ENCODE results near the gene CASQ2. TPM values are rescaled to one million over a fixed set of nuclear protein-coding genes. Genes with fewer than 3 reads are reported as not detected.

CASQ2 gene
- total RNA-seq = not detected in 2 replicates

DNA sequence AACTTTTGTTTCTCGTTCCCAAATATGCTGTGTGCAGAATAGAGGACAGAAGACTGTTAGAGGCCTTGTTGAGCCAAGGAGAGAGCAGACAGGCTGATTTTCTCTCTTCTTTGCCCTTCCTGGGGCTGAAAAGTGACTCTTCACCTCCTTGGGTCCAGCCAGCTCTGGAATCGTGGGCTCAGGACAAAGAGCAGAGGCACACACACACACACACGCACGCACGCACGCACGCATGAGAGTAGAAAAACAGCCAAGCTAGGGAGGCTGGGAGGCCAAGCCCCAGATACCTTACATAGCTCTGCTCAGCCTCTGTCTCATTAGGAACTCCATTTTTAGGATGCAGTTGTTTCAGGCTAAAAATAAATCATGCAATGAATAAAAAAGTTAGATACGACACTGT is at the start of gene CASQ2:
CASQ2 (minus strand) TSS at position 166 of the 400 bp plus-strand sequence. CDS start 173 bp downstream, outside the sequence.
- H3K4me1 Mint-ChIP-seq (ENCODE audit: low read depth) = no peaks in the 10 kb centered on the region
- H3K27ac Mint-ChIP-seq = no peak within 1 kb of the TSS
- H3K27me3 Mint-ChIP-seq (ENCODE audit: low read depth) = peaks cover 6% of the 10 kb centered on the region
- no peaks in the 10 kb centered on the region for H3K9me3 Mint-ChIP-seq
- no peaks in the 10 kb centered on the region for H3K36me3 Mint-ChIP-seq (ENCODE audit: low read depth)
- intact Hi-C loops (cut with micrococcal nuclease) = no loop called here
- no peak within 1 kb of the TSS for H3K4me3 Mint-ChIP-seq (ENCODE audit: low read depth)
- no peak for DNase-seq (ENCODE audit: low spot score)

DNA sequence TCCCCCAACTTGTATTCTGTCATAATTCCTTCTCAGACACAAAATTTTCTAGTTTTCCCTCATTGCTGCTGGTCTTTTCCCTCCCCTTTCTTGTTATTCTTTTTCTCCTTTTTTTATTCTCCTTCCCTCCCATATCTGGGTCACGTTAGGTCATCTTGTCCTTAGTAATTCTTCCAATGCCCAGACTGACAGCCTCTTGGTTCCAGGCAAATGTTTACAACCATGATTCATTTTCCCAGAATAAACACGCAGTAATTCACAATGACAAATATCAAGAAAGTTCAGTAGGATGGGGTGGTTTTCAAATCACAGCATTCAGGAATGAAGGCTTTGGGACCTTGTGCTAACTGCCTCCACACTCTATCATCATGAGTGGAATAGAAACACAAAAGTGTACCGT is 47.2 kb upstream of the CASQ2 start:
- no peaks in the 10 kb centered on the region for H3K36me3 Mint-ChIP-seq (ENCODE audit: low read depth)
- H3K9me3 Mint-ChIP-seq = no peaks in the 10 kb centered on the region
- H3K27me3 Mint-ChIP-seq (ENCODE audit: low read depth) = peaks cover 17% of the 10 kb centered on the region
- H3K4me1 Mint-ChIP-seq (ENCODE audit: low read depth) = no peaks in the 10 kb centered on the region
- DNase-seq (ENCODE audit: low spot score) = no peak
- no peak overlapping the region for H3K4me3 Mint-ChIP-seq (ENCODE audit: low read depth)
- no peak overlapping the region for H3K27ac Mint-ChIP-seq
- intact Hi-C loops (cut with micrococcal nuclease) = no loop called here

DNA sequence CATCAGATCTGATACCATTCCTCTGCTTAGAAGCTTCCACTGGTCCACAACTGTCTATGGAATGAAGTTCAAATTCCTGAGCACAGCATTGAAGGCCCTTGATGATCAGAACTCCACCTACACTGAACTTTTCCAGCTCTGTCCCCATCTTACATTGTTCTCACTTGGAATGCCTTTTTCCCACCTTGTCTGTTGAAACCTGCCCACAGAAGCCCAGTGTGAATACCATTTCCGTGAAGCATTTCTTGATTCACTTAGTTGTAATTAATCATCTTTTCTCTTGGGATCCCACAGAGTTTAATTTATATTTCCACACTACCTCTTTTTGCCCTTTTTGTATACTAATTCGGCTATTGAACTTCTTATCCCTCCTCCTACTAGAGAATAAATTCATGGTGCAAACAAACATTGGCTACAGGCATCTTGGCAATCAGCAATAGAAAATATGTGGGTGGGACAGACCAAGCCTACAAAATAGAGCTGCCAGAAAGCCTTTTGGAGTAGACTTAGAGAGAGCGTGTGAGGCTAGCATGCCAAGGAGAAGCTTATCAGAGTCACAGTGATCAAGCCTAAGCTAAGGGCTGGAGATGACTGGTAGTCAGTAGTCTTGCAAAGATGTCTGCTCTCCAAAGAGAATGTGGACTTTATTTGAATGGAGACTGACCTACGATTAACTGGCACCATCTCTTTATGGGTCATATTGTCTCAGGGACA is 46.3 kb upstream of the CASQ2 start:
- no peak overlapping the region for H3K27ac Mint-ChIP-seq
- no peaks in the 10 kb centered on the region for H3K4me1 Mint-ChIP-seq (ENCODE audit: low read depth)
- H3K36me3 Mint-ChIP-seq (ENCODE audit: low read depth) = no peaks in the 10 kb centered on the region
- intact Hi-C loops (cut with micrococcal nuclease) = no loop called here
- H3K4me3 Mint-ChIP-seq (ENCODE audit: low read depth) = no peak overlapping the region
- peaks cover 16% of the 10 kb centered on the region for H3K27me3 Mint-ChIP-seq (ENCODE audit: low read depth)
- H3K9me3 Mint-ChIP-seq = no peaks in the 10 kb centered on the region
- DNase-seq (ENCODE audit: low spot score) = no peak

DNA sequence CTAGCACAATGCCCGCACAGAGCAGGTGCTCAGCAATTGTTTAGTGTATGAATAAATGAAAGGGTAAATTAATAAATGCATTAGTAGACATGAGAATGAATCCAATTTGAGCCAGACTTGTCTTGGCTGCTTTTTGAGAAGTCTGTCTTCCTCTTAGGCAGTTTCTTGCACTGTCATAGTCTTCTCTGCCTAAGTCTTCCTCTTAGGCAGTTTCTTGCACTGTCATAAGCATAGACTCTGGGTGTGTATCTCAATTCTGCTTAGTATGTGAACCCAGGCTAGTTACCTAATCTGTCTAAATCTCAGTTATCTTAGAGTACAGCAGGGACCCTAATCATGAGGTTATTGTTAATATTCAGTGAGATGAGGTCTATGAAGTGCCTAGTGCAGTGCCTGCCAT is 45.2 kb upstream of the CASQ2 start:
- Mint-ChIP-seq H3K9me3 (no peaks in the 10 kb centered on the region), H3K4me1 (ENCODE audit: low read depth) (no peaks in the 10 kb centered on the region), H3K27me3 (ENCODE audit: low read depth) (peaks cover 14% of the 10 kb centered on the region), H3K4me3 (ENCODE audit: low read depth) (no peak overlapping the region), H3K27ac (no peak overlapping the region), H3K36me3 (ENCODE audit: low read depth) (no peaks in the 10 kb centered on the region)
- intact Hi-C loops (cut with micrococcal nuclease) = no loop called here
- DNase-seq (ENCODE audit: low spot score) = no peak

DNA sequence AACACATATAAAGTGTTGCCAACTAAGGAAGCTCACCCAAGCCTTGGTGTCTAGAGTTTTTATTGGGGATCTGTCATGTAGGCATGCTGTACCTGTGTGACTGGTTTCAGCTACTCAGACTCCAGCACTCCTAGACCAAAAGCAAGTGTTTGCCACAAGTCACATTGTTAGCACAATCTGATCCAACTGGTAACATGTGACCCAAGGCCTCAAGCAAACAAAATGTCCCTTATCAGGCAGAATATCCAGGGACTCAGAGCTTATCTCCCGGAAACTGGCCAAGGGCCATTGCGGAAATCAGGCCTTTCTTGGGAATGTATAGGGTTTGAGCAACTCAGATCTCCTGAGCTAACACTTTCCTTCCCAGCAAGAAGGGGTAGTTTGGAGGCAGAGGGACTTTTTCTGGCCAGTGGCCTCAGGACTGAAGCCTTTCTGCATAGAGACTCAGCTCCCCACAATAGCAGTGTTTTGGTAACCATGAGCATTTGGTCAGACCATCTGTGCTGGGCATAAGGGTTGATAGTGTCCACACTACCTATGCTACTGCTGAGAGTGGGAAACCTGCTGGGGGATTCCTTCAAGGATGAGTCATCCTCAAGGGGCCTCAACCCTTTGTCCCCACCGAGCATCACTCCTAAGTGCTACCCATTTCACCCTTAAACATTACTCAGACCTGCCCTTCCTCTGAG is 42.8 kb upstream of the CASQ2 start:
- H3K27me3 Mint-ChIP-seq (ENCODE audit: low read depth) = peaks cover 14% of the 10 kb centered on the region
- H3K4me3 Mint-ChIP-seq (ENCODE audit: low read depth) = no peak overlapping the region
- DNase-seq (ENCODE audit: low spot score) = no peak
- intact Hi-C loops (cut with micrococcal nuclease) = no loop called here
- no peak overlapping the region for H3K27ac Mint-ChIP-seq
- no peaks in the 10 kb centered on the region for H3K9me3 Mint-ChIP-seq
- no peaks in the 10 kb centered on the region for H3K36me3 Mint-ChIP-seq (ENCODE audit: low read depth)
- no peaks in the 10 kb centered on the region for H3K4me1 Mint-ChIP-seq (ENCODE audit: low read depth)

DNA sequence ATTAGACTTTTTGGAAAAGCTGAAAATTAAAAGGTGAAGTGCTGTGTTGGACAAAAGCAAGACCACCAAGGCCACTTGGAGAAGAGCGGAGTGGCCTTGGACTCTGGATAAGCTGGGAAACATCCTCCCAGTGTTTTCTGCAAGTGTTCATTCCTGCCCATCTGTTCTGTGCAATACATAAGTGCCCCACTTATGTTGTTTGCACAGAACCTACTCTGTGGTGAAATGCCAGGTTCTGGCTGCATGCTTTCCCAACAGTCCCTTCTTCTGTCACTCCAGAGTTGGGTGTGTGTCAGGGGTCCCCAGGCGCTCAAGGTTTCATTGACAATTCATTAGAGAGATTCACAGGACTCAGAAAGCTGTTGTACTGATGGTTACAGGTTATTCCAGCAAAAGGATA is 42.1 kb upstream of the CASQ2 start:
- Mint-ChIP-seq H3K27me3 (ENCODE audit: low read depth) (peaks cover 12% of the 10 kb centered on the region), H3K9me3 (no peaks in the 10 kb centered on the region), H3K4me3 (ENCODE audit: low read depth) (no peak overlapping the region), H3K36me3 (ENCODE audit: low read depth) (no peaks in the 10 kb centered on the region), H3K27ac (no peak overlapping the region), H3K4me1 (ENCODE audit: low read depth) (no peaks in the 10 kb centered on the region)
- intact Hi-C loops (cut with micrococcal nuclease) = no loop called here
- DNase-seq (ENCODE audit: low spot score) = no peak

DNA sequence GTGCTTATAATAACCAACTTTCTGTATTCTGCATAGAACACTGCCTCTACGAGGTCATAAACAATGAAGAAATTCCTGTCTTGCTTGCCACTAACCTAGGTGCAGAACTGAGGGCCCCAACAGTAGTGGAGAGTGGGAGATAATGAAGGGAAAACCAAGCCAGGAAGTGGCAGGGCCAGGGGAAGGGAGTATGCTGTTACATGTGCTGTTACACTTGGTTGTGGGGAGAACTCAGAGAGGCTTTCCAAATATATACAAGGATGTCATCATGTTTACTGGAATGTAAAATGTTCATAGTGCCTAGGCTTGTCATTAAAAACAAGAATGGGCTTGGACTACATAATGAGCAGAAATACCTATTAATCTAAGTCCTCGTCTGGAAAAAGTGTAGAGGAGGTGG is 41.3 kb upstream of the CASQ2 start:
- H3K4me3 Mint-ChIP-seq (ENCODE audit: low read depth) = no peak overlapping the region
- no peaks in the 10 kb centered on the region for H3K4me1 Mint-ChIP-seq (ENCODE audit: low read depth)
- H3K36me3 Mint-ChIP-seq (ENCODE audit: low read depth) = no peaks in the 10 kb centered on the region
- no peaks in the 10 kb centered on the region for H3K9me3 Mint-ChIP-seq
- H3K27ac Mint-ChIP-seq = no peak overlapping the region
- DNase-seq (ENCODE audit: low spot score) = no peak
- peaks cover 12% of the 10 kb centered on the region for H3K27me3 Mint-ChIP-seq (ENCODE audit: low read depth)
- intact Hi-C loops (cut with micrococcal nuclease) = no loop called here

DNA sequence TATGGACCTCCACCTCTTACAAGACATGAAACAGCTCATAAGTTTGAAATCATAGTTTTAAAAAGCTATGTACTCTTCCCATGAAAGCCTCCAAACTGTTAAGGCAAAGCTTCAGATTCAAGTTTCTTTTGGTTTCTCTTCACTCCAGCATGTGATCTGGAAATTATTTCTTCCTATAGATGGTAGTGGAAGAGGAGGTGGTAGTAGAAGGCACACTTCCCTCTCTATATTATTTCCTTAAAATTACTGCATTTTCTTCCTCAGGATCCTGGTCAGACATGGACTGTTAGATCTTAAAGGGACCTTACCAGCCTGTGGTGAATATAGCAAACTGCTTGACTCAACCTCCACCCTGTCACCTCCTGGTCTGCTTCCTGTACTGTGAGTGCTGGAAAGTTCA is 40.6 kb upstream of the CASQ2 start:
- intact Hi-C loops (cut with micrococcal nuclease) = no loop called here
- Mint-ChIP-seq H3K4me1 (ENCODE audit: low read depth) (no peaks in the 10 kb centered on the region), H3K27me3 (ENCODE audit: low read depth) (peaks cover 7% of the 10 kb centered on the region), H3K4me3 (ENCODE audit: low read depth) (no peak overlapping the region), H3K9me3 (no peaks in the 10 kb centered on the region), H3K27ac (no peak overlapping the region), H3K36me3 (ENCODE audit: low read depth) (no peaks in the 10 kb centered on the region)
- no peak for DNase-seq (ENCODE audit: low spot score)

DNA sequence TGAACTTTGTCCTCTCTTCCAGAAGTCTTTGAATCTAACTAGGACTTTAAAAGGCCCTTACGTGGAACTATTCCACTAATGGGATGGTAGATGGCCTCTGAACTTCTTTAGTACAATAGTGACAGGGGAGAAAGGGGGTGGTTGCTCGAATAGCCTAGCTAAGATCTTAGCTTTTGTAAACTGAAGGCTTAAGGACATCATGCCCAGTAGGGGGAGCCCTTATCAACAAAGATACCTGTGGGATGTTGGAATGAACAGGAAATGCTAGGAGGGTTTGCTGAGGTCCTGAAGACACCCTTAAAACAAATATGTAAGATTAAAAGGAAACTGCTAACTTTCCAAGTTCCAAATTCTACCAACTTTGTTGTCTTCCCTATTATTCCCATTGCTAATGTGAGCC is 39.2 kb upstream of the CASQ2 start:
- peaks cover 5% of the 10 kb centered on the region for H3K27me3 Mint-ChIP-seq (ENCODE audit: low read depth)
- no peaks in the 10 kb centered on the region for H3K9me3 Mint-ChIP-seq
- H3K27ac Mint-ChIP-seq = no peak overlapping the region
- no peaks in the 10 kb centered on the region for H3K36me3 Mint-ChIP-seq (ENCODE audit: low read depth)
- DNase-seq (ENCODE audit: low spot score) = no peak
- no peak overlapping the region for H3K4me3 Mint-ChIP-seq (ENCODE audit: low read depth)
- no peaks in the 10 kb centered on the region for H3K4me1 Mint-ChIP-seq (ENCODE audit: low read depth)
- intact Hi-C loops (cut with micrococcal nuclease) = loop anchor here (2.0 kb wide), 1 partner anchor 173 kb away; no protein-coding TSS in a partner anchor

DNA sequence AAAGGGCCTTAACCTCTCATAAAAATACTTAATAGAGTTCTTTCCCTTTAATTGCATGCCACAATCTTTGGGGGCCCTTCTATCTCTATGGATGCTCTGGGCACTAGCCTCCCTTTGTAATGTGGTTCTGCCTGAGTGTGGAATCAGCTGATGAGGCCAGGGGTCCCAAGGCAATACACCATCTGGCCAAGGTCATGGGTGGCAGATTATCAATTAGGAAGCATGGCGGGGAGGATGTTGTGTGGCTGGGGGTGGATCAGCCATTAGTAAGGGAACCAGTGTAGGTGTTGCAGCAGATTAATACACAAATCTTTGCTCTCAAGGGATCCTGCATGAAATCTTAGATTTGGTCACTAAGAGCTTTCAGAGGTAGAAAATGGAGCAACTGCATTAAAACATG is 37.1 kb upstream of the CASQ2 start:
- no peak for DNase-seq (ENCODE audit: low spot score)
- intact Hi-C loops (cut with micrococcal nuclease) = no loop called here
- no peaks in the 10 kb centered on the region for H3K36me3 Mint-ChIP-seq (ENCODE audit: low read depth)
- peaks cover 5% of the 10 kb centered on the region for H3K27me3 Mint-ChIP-seq (ENCODE audit: low read depth)
- no peak overlapping the region for H3K27ac Mint-ChIP-seq
- H3K9me3 Mint-ChIP-seq = no peaks in the 10 kb centered on the region
- H3K4me1 Mint-ChIP-seq (ENCODE audit: low read depth) = no peaks in the 10 kb centered on the region
- H3K4me3 Mint-ChIP-seq (ENCODE audit: low read depth) = no peak overlapping the region

DNA sequence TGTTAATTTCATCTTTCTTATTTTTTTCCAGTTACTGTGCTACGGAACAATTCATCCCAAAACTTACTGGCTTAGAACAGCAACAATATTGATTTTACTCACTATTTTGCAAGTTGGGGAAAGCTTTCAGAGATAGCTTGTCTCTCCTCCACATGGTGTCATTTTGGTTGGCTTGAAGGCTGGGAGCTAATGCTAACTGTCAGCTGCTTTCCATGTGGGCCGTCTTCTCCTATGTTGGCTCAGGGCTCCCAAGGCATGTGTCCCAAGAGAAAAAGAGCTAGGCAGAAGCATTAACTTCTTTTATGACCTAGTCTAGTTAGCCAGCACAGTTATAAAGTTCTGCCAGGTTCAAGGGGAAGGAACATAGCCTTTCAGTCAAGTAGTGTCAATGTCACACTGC is 33.9 kb upstream of the CASQ2 start:
- H3K4me1 Mint-ChIP-seq (ENCODE audit: low read depth) = no peaks in the 10 kb centered on the region
- no peak overlapping the region for H3K27ac Mint-ChIP-seq
- no peak for DNase-seq (ENCODE audit: low spot score)
- peaks cover 4% of the 10 kb centered on the region for H3K27me3 Mint-ChIP-seq (ENCODE audit: low read depth)
- no peak overlapping the region for H3K4me3 Mint-ChIP-seq (ENCODE audit: low read depth)
- intact Hi-C loops (cut with micrococcal nuclease) = no loop called here
- H3K36me3 Mint-ChIP-seq (ENCODE audit: low read depth) = no peaks in the 10 kb centered on the region
- H3K9me3 Mint-ChIP-seq = no peaks in the 10 kb centered on the region

DNA sequence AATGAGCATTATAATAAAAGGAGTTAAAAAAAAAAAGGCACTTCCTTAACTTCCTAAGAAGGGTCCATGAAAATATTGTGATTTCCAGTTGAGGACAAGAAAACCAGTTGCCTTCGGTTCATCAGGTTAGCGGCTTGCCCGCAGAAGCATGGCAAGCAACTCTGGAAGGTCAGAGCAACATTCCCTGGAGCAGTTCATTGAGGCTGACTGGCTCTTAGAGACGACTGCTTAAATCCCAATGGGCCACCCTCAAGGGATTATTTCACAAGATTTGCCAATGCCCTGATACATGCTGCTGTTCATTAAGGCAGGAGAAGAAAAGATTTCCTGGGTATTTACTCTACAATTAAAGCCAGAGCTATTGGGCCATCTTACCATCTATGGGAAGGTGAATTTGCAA is 29.0 kb upstream of the CASQ2 start:
- H3K4me1 Mint-ChIP-seq (ENCODE audit: low read depth) = no peaks in the 10 kb centered on the region
- no peaks in the 10 kb centered on the region for H3K9me3 Mint-ChIP-seq
- no peaks in the 10 kb centered on the region for H3K36me3 Mint-ChIP-seq (ENCODE audit: low read depth)
- intact Hi-C loops (cut with micrococcal nuclease) = no loop called here
- no peak for DNase-seq (ENCODE audit: low spot score)
- no peak overlapping the region for H3K27ac Mint-ChIP-seq
- no peak overlapping the region for H3K4me3 Mint-ChIP-seq (ENCODE audit: low read depth)
- peaks cover 10% of the 10 kb centered on the region for H3K27me3 Mint-ChIP-seq (ENCODE audit: low read depth)

DNA sequence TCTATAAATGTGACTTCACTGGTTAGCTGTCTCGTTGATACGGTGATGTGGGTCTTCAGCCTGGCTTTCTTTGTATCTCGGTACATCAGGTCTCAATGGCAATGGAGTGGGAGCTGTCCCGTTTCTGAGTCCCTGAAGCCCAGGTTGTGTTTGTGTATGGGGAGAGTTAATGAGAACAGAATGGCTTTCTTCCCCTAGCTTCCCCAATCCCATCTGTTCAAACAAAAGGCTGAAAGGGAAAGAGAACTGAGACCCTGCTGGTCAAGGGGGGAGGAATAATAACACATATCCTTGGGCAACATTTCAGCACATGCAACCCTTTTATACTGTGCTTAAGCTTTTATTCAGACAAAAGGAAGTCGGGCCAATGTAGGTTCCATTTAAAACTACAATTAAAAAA is 28.4 kb upstream of the CASQ2 start:
- Mint-ChIP-seq H3K27ac (no peak overlapping the region), H3K4me1 (ENCODE audit: low read depth) (no peaks in the 10 kb centered on the region), H3K9me3 (no peaks in the 10 kb centered on the region), H3K36me3 (ENCODE audit: low read depth) (no peaks in the 10 kb centered on the region), H3K4me3 (ENCODE audit: low read depth) (no peak overlapping the region), H3K27me3 (ENCODE audit: low read depth) (peaks cover 10% of the 10 kb centered on the region)
- intact Hi-C loops (cut with micrococcal nuclease) = no loop called here
- no peak for DNase-seq (ENCODE audit: low spot score)
